B cell (primary cell): ENCODE measurements around the gene HOXB6. TPM values are rescaled to one million over a fixed set of nuclear protein-coding genes. Genes with fewer than 3 reads are reported as not detected.

ENCODE experiments used
- ATAC-seq: fragments of 200-7000 bp; cut with Tn5 transposase; one replicate; pipeline ENCODE4 v1.10.0; 2021; ENCODE audit warnings: low read depth, mild to moderate bottlenecking, moderate number of reproducible peaks, moderate library complexity
- CTCF ChIA-PET: fragments of 350-600 bp; sonication (Branson Sonifier 250); formaldehyde crosslinking; loops from one replicate; lab custom pipeline; 2021; ENCODE audit warnings: antibody characterized with exemption, inconsistent platforms; lab: Charles Lee
- POLR2A ChIA-PET: fragments of 350-600 bp; sonication (Branson Sonifier 250); formaldehyde crosslinking; loops from one replicate; lab custom pipeline; 2021; ENCODE audit warnings: antibody characterized with exemption; lab: Charles Lee
- DNase-seq: peaks from one replicate; pipeline ENCODE4 v3.0.0; 2013
- H2AFZ ChIP-seq: 2 replicates; pipeline ENCODE4 v1.6.1; 2012; ENCODE audit warnings: mild to moderate bottlenecking, low read depth, low read length; ENCODE audit not compliant: insufficient read depth, poor library complexity, severe bottlenecking
- H3K27ac ChIP-seq, 2 donors: 1 replicate in 1 of 2; 2 replicates in 1 of 2; pipeline ENCODE4 v1.5.1; 2012 to 2013; ENCODE audit warnings: low read length in 2 of 2, mild to moderate bottlenecking in 2 of 2, moderate library complexity in 1 of 2
- H3K27me3 ChIP-seq, 4 experiments: fragments of 200-600 bp in 1 of 4; sonication (generic) in 1 of 4; replicated peaks in 1 of 4; 1 replicate in 2 of 4; 2 replicates in 2 of 4; pipeline versions ENCODE4 v1.6.1 to v1.7.0; 2013 to 2016; ENCODE audit warnings: low read length in 3 of 4, mild to moderate bottlenecking in 2 of 4, mixed read lengths in 1 of 4, moderate library complexity in 1 of 4; ENCODE audit not compliant: insufficient read depth in 4 of 4, control insufficient read depth in 3 of 4; ENCODE audit errors: control extremely low read depth in 1 of 4
- H3K36me3 ChIP-seq, 2 experiments: replicated peaks in 1 of 2; 1 replicate in 1 of 2; 2 replicates in 1 of 2; pipeline versions ENCODE4 v1.6.1 to v1.7.1; 2013; ENCODE audit warnings: low read length in 1 of 2; ENCODE audit not compliant: insufficient read depth in 2 of 2, control insufficient read depth in 1 of 2; ENCODE audit errors: control extremely low read depth in 1 of 2, extremely low read depth in 1 of 2
- H3K4me1 ChIP-seq, 2 donors: fragments of 200-600 bp in 1 of 2; sonication (generic) in 1 of 2; 1 replicate in 1 of 2; 2 replicates in 1 of 2; pipeline versions ENCODE4 v1.5.1 to v1.6.1; 2013 to 2017; ENCODE audit warnings: low read length in 2 of 2; ENCODE audit not compliant: control insufficient read depth in 2 of 2, insufficient read depth in 2 of 2
- H3K4me2 ChIP-seq: replicated peaks from 2 replicates; pipeline ENCODE3; 2012; ENCODE audit warnings: mild to moderate bottlenecking, low read depth, low read length; ENCODE audit not compliant: poor library complexity, severe bottlenecking
- H3K4me3 ChIP-seq, 5 experiments: fragments of 200-600 bp in 1 of 5; sonication (generic) in 1 of 5; 1 replicate in 3 of 5; 2 replicates in 2 of 5; pipeline versions ENCODE4 v1.5.1 to v1.7.0; 2011 to 2016; ENCODE audit warnings: low read length in 4 of 5, mild to moderate bottlenecking in 4 of 5, low read depth in 2 of 5, control low read depth in 1 of 5, moderate library complexity in 1 of 5; ENCODE audit not compliant: insufficient read depth in 1 of 5; ENCODE audit errors: control extremely low read depth in 1 of 5, extremely low read depth in 1 of 5
- H3K79me2 ChIP-seq: fragments of 200-600 bp; sonication (generic); one replicate; pipeline ENCODE4 v1.6.0; 2016; ENCODE audit warnings: low read length; ENCODE audit not compliant: control insufficient read depth, insufficient read depth
- H3K9ac ChIP-seq: fragments of 200-600 bp; sonication (generic); 2 replicates; pipeline ENCODE4 v1.6.1; 2017; ENCODE audit warnings: mild to moderate bottlenecking, low read length, moderate library complexity
- H3K9me3 ChIP-seq, 3 donors: one replicate each; pipeline versions ENCODE4 v1.6.1 to v1.7.1; 2013; ENCODE audit warnings: low read length in 2 of 3; ENCODE audit not compliant: control insufficient read depth in 2 of 3, insufficient read depth in 1 of 3; ENCODE audit errors: control extremely low read depth in 1 of 3
- H4K20me1 ChIP-seq: 2 replicates; pipeline ENCODE4 v1.6.0; 2012; ENCODE audit warnings: mild to moderate bottlenecking, low read length; ENCODE audit not compliant: insufficient read depth, control insufficient read depth, poor library complexity, severe bottlenecking
- H3K27ac Mint-ChIP-seq: one replicate; pipeline ENCODE4 v1.8.0; 2021; ENCODE audit warnings: mixed read lengths
- H3K27me3 Mint-ChIP-seq: one replicate; pipeline ENCODE4 v1.8.0; 2021; ENCODE audit warnings: mixed read lengths
- H3K4me1 Mint-ChIP-seq: one replicate; pipeline ENCODE4 v1.8.0; 2021; ENCODE audit warnings: mixed read lengths
- H3K4me3 Mint-ChIP-seq: one replicate; pipeline ENCODE4 v1.8.0; 2021; ENCODE audit warnings: mixed read lengths
- H3K9me3 Mint-ChIP-seq: one replicate; pipeline ENCODE4 v1.8.0; 2022; ENCODE audit warnings: mixed read lengths; ENCODE audit not compliant: insufficient read depth
- EZH2 ChIP-seq: IDR thresholded peaks from 2 replicates; pipeline ENCODE4 v1.6.1; 2012; ENCODE audit warnings: borderline replicate concordance, low read depth, mild to moderate bottlenecking, moderate library complexity, low read length; ENCODE audit not compliant: insufficient read depth, poor library complexity, severe bottlenecking
- WGBS: methylation state at CpG from one replicate; pipeline ENCODE4 v1.1.5; 2013; ENCODE audit warnings: missing lambda C conversion rate; ENCODE audit not compliant: insufficient coverage; 5-methylcytosine and 5-hydroxymethylcytosine counted together
- intact Hi-C: fragments of 100-400 bp; cut with micrococcal nuclease; formaldehyde crosslinking; loops from one replicate; pipeline ENCODE4 v1.10.0; 2022
- polyA plus RNA-seq: library from polyadenylated mRNA; depleted of rRNA; stranded (reverse); fragments of >200 nt; gene quantifications from 2 replicates; pipeline ENCODE4 v1.2.3, GENCODE V29; 2012
- total RNA-seq, 2 donors: library from RNA; stranded (reverse); fragments of 120-200 nt in 1 of 2; gene quantifications; 1 replicate in 1 of 2; 2 replicates in 1 of 2; pipeline versions ENCODE4 v1.2.3 to v1.2.4, GENCODE V29; 2013 to 2022
- TF ChIP-seq, protein P1 (sequence below): fragments of 200-600 bp; IDR thresholded peaks from one replicate; pipeline ENCODE4 v1.8.0; 2022; ENCODE audit warnings: antibody characterized with exemption, mild to moderate bottlenecking

The HOXB6 gene
- total and polyA plus RNA-seq, 2 donors (not counting 1 experiment from before 2014, with no cell fraction given) = 0.10 TPM; not detected in 1

DNA sequence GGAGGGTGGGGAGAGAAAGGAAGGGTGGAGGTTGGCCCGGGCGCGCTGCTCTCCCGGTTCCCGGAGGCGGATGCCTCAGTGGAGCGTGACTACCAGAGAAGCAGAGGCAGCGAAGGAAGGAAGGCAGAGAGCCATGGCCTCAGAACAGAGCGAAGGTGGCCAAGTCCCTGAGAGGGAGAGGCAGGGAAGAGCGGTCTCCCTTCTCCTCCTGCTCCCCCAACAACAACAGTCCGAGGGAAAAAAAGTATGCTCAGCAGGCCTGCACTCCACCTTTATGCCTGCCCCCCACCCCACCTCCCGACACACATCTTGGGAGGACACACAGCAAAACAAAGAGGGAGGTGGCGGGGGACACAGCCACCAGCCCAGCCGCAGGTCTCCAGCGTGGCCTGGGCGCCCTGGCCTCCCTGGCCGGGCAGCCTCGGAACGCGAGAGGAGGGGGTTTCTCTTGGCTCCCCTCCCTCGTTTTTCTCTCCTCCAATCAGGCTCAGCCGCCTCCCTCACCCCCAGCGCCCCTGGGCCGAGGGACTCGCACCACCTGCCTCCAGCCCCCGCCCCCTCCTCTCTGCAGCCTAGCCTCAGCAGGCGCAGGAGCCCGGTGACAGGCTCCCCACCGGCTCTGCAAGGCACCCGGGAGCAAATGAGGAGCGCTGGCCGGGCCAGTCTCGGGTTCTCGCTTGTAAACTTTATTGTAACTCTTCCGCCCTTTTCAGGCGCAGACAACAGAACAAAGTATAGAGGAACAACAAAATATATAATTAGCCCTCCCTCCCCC lies 7.1 kb upstream of the HOXB6 start:
- WGBS = 4% methylated on average over 34 of the region's 36 CpGs
- intact Hi-C loops = loop anchor here (2.0 to 5.0 kb wide), 2 partner anchors 15 to 35 kb away; partner anchors contain the start of gene HOXB4
- POLR2A ChIA-PET = interaction anchor here (0.7 kb wide), 1 partner anchor 11 kb away, joined by 10 read pairs; no protein-coding TSS in a partner anchor
- Histone ChIP-seq H3K79me2 (no peaks in the 10 kb centered on the region), H3K9ac (peak overlapping the region; percentile 88), H2AFZ (peak overlapping the region; percentile 69), H3K36me3 (no peaks in the 10 kb centered on the region), H4K20me1 (no peaks in the 10 kb centered on the region), H3K27me3 (peaks cover under 1 to 86% (median 63%) of the 10 kb centered on the region in 4 experiments), H3K27ac (no peak overlapping the region), H3K9me3 (peaks cover 0 to 34% (median 0%) of the 10 kb centered on the region in 3 donors), H3K4me3 (peak overlapping the region in 4 of 5 experiments; percentile 56 to 96 (median 87)), H3K4me2 (peak overlapping the region; percentile 100), H3K4me1 (peaks cover 52 to 71% of the 10 kb centered on the region in 2 donors)
- TF ChIP-seq, protein P1, sequence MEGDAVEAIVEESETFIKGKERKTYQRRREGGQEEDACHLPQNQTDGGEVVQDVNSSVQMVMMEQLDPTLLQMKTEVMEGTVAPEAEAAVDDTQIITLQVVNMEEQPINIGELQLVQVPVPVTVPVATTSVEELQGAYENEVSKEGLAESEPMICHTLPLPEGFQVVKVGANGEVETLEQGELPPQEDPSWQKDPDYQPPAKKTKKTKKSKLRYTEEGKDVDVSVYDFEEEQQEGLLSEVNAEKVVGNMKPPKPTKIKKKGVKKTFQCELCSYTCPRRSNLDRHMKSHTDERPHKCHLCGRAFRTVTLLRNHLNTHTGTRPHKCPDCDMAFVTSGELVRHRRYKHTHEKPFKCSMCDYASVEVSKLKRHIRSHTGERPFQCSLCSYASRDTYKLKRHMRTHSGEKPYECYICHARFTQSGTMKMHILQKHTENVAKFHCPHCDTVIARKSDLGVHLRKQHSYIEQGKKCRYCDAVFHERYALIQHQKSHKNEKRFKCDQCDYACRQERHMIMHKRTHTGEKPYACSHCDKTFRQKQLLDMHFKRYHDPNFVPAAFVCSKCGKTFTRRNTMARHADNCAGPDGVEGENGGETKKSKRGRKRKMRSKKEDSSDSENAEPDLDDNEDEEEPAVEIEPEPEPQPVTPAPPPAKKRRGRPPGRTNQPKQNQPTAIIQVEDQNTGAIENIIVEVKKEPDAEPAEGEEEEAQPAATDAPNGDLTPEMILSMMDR = no peak
- no peak for TF ChIP-seq EZH2
- H3K27ac Mint-ChIP-seq = peak overlapping the region; percentile 68
- peak overlapping the region; percentile 92 for H3K4me3 Mint-ChIP-seq
- CTCF ChIA-PET = interaction anchor here (0.9 kb wide), 1 partner anchor 29 kb away, joined by 3 read pairs; no protein-coding TSS in a partner anchor
- no peaks in the 10 kb centered on the region for H3K9me3 Mint-ChIP-seq
- DNase-seq = peak; percentile 47
- H3K27me3 Mint-ChIP-seq = peaks cover 72% of the 10 kb centered on the region
- ATAC-seq = no peak
- H3K4me1 Mint-ChIP-seq = peaks cover 41% of the 10 kb centered on the region

GRCh38 chr17:48611213-48611612 lies 6.4 kb upstream of the HOXB6 start:
- Histone ChIP-seq H4K20me1 (no peaks in the 10 kb centered on the region), H3K9ac (peak overlapping the region; percentile 88), H2AFZ (peak overlapping the region; percentile 95), H3K27ac (no peak overlapping the region), H3K9me3 (peaks cover 0 to 31% (median 0%) of the 10 kb centered on the region in 3 donors), H3K36me3 (no peaks in the 10 kb centered on the region), H3K4me2 (peak overlapping the region; percentile 100), H3K4me3 (peak overlapping the region; percentile 36 to 96 (median 87)), H3K4me1 (peaks cover 52 to 65% of the 10 kb centered on the region in 2 donors), H3K79me2 (no peaks in the 10 kb centered on the region), H3K27me3 (peaks cover 2 to 85% (median 62%) of the 10 kb centered on the region in 4 experiments)
- intact Hi-C loops = loop anchor here (2.0 to 5.0 kb wide), 2 partner anchors 14 to 34 kb away; partner anchors contain the start of gene HOXB4
- Mint-ChIP-seq H3K4me3 (peak overlapping the region; percentile 92), H3K4me1 (peaks cover 39% of the 10 kb centered on the region), H3K27ac (peak overlapping the region; percentile 69), H3K9me3 (no peaks in the 10 kb centered on the region), H3K27me3 (peaks cover 72% of the 10 kb centered on the region)
- under 1% methylated on average over 17 of the region's 22 CpGs for WGBS
- ChIA-PET CTCF (no interaction called here), POLR2A (no interaction called here)
- ATAC-seq (peak; percentile 26), DNase-seq (no peak)
- no peak for TF ChIP-seq EZH2
- TF ChIP-seq, protein P1 = no peak
